H9 (cell line): Measurements from ENCODE around the gene IGF2BP3. TPM values are rescaled to one million over a fixed set of nuclear protein-coding genes. Genes with fewer than 3 reads are reported as not detected.

Experiments
- DNase-seq: peaks from one replicate; pipeline ENCODE4 v3.0.0-alpha.2; 2017
- H2AFZ ChIP-seq: one replicate; pipeline ENCODE4 v1.6.1; 2013; ENCODE audit warnings: mild to moderate bottlenecking, low read length, control low read depth, moderate library complexity
- H2AK5ac ChIP-seq: 2 replicates; pipeline ENCODE4 v1.6.1; 2013; ENCODE audit warnings: low read length, control low read depth, mixed read lengths; ENCODE audit not compliant: insufficient read length
- H2BK120ac ChIP-seq: one replicate; pipeline ENCODE4 v1.6.1; 2013; ENCODE audit warnings: low read depth, mild to moderate bottlenecking, low read length, control low read depth, inconsistent platforms; ENCODE audit not compliant: poor library complexity, severe bottlenecking
- H2BK12ac ChIP-seq: 2 replicates; pipeline ENCODE4 v1.6.1; 2013; ENCODE audit warnings: low read length, control low read depth, mixed read lengths, low read depth; ENCODE audit not compliant: insufficient read length
- H2BK15ac ChIP-seq: 2 replicates; pipeline ENCODE4 v1.6.1; 2013; ENCODE audit warnings: low read depth, low read length, control low read depth
- H2BK20ac ChIP-seq: one replicate; pipeline ENCODE4 v1.6.1; 2013; ENCODE audit warnings: low read depth, mild to moderate bottlenecking, low read length, control low read depth, inconsistent platforms; ENCODE audit not compliant: poor library complexity, severe bottlenecking
- H2BK5ac ChIP-seq: 2 replicates; pipeline ENCODE4 v1.6.1; 2013; ENCODE audit warnings: low read length, control low read depth, mixed read lengths; ENCODE audit not compliant: insufficient read length
- H3K14ac ChIP-seq: 2 replicates; pipeline ENCODE4 v1.6.1; 2013; ENCODE audit warnings: low read length, control low read depth; ENCODE audit not compliant: insufficient read depth
- H3K18ac ChIP-seq: 2 replicates; pipeline ENCODE4 v1.6.1; 2013; ENCODE audit warnings: low read depth, mild to moderate bottlenecking, mixed read lengths, low read length, control low read depth; ENCODE audit not compliant: insufficient read length
- H3K23ac ChIP-seq: 2 replicates; pipeline ENCODE4 v1.6.1; 2013; ENCODE audit warnings: low read length, control low read depth, mixed read lengths, low read depth; ENCODE audit not compliant: insufficient read length
- H3K23me2 ChIP-seq: 2 replicates; pipeline ENCODE4 v1.6.1; 2013; ENCODE audit warnings: low read depth, mild to moderate bottlenecking, mixed read lengths, low read length, control low read depth; ENCODE audit not compliant: insufficient read length, poor library complexity, severe bottlenecking
- H3K27ac ChIP-seq: 2 replicates; pipeline ENCODE4 v1.5.1; 2013; ENCODE audit warnings: low read length, control low read depth, mixed read lengths, low read depth; ENCODE audit not compliant: insufficient read length
- H3K27me3 ChIP-seq: 2 replicates; pipeline ENCODE4 v1.6.1; 2013; ENCODE audit warnings: low read length, control low read depth, inconsistent platforms; ENCODE audit not compliant: insufficient read depth
- H3K4ac ChIP-seq: 2 replicates; pipeline ENCODE4 v1.6.1; 2013; ENCODE audit warnings: low read depth, mild to moderate bottlenecking, control low read depth, inconsistent platforms, low read length, moderate library complexity
- H3K4me1 ChIP-seq: 2 replicates; pipeline ENCODE4 v1.6.1; 2013; ENCODE audit warnings: low read length, control low read depth, inconsistent platforms; ENCODE audit not compliant: insufficient read depth
- H3K4me2 ChIP-seq: 2 replicates; pipeline ENCODE4 v1.6.1; 2013; ENCODE audit warnings: low read length, control low read depth, mixed read lengths; ENCODE audit not compliant: insufficient read length, insufficient read depth
- H3K56ac ChIP-seq: 2 replicates; pipeline ENCODE4 v1.6.1; 2013; ENCODE audit warnings: low read depth, mild to moderate bottlenecking, mixed read lengths, low read length, control low read depth; ENCODE audit not compliant: insufficient read length
- H3K79me1 ChIP-seq: 2 replicates; pipeline ENCODE4 v1.6.1; 2013; ENCODE audit warnings: low read depth, mild to moderate bottlenecking, moderate library complexity, low read length, control low read depth, inconsistent platforms; ENCODE audit not compliant: insufficient read depth, poor library complexity, severe bottlenecking
- H3K79me2 ChIP-seq: 2 replicates; pipeline ENCODE4 v1.6.1; 2013; ENCODE audit warnings: low read length, control low read depth, inconsistent platforms; ENCODE audit not compliant: insufficient read depth
- H3K9ac ChIP-seq: 2 replicates; pipeline ENCODE4 v1.6.1; 2013; ENCODE audit warnings: low read length, control low read depth, mixed read lengths; ENCODE audit not compliant: insufficient read length; ENCODE audit errors: extremely low read depth
- H3K9me3 ChIP-seq: one replicate; pipeline ENCODE4 v1.6.1; 2013; ENCODE audit warnings: low read depth, low read length, inconsistent platforms; ENCODE audit not compliant: control insufficient read depth
- H3T11ph ChIP-seq: one replicate; pipeline ENCODE4 v1.6.1; 2013; ENCODE audit warnings: mild to moderate bottlenecking, low read length, control low read depth, inconsistent platforms
- H4K20me1 ChIP-seq: one replicate; pipeline ENCODE4 v1.6.1; 2013; ENCODE audit not compliant: control insufficient read depth, insufficient read length, insufficient read depth
- H4K5ac ChIP-seq: 2 replicates; pipeline ENCODE4 v1.6.1; 2013; ENCODE audit warnings: low read depth, mild to moderate bottlenecking, mixed read lengths, low read length, control low read depth; ENCODE audit not compliant: insufficient read length
- H4K8ac ChIP-seq: replicated peaks from 2 replicates; pipeline ENCODE4 v1.6.1; 2013; ENCODE audit warnings: low read length, control low read depth, mixed read lengths, low read depth; ENCODE audit not compliant: insufficient read length
- H4K91ac ChIP-seq: 2 replicates; pipeline ENCODE4 v1.6.1; 2013; ENCODE audit warnings: low read depth, mild to moderate bottlenecking, moderate library complexity, mixed read lengths, low read length, control low read depth; ENCODE audit not compliant: insufficient read length
- H3K27ac Mint-ChIP-seq, 3 experiments: 2 replicates in 2 of 3; 3 replicates in 1 of 3; pipeline ENCODE4 v1.8.0; 2020 to 2021; ENCODE audit warnings: mixed read lengths in 3 of 3, mild to moderate bottlenecking in 1 of 3, moderate library complexity in 1 of 3
- H3K27me3 Mint-ChIP-seq: 2 replicates; pipeline ENCODE4 v1.8.0; 2021; ENCODE audit warnings: low read depth, mild to moderate bottlenecking, moderate library complexity, mixed read lengths
- H3K36me3 Mint-ChIP-seq, 3 experiments: 2 replicates in 2 of 3; 3 replicates in 1 of 3; pipeline ENCODE4 v1.8.0; 2020 to 2021; ENCODE audit warnings: low read depth in 3 of 3, mixed read lengths in 3 of 3; ENCODE audit not compliant: insufficient read depth in 1 of 3
- H3K4me1 Mint-ChIP-seq, 2 experiments: 2 replicates each; pipeline ENCODE4 v1.8.0; 2020; ENCODE audit warnings: mixed read lengths in 2 of 2
- H3K4me3 Mint-ChIP-seq, 2 experiments: 2 replicates in 1 of 2; 3 replicates in 1 of 2; pipeline ENCODE4 v1.8.0; 2020 to 2021; ENCODE audit warnings: mild to moderate bottlenecking in 2 of 2, mixed read lengths in 2 of 2, moderate library complexity in 1 of 2
- H3K9me3 Mint-ChIP-seq, 2 experiments: 2 replicates in 1 of 2; 3 replicates in 1 of 2; pipeline ENCODE4 v1.8.0; 2020; ENCODE audit warnings: mild to moderate bottlenecking in 2 of 2, mixed read lengths in 2 of 2, moderate library complexity in 1 of 2
- WGBS: extraction: QIAGEN DNeasy Blood & Tissue Kit; methylation state at CpG from one replicate; pipeline ENCODE4 v1.1.7; 2013; ENCODE audit warnings: missing lambda C conversion rate, low lambda C conversion rate, mixed read lengths; ENCODE audit not compliant: insufficient read length; ENCODE audit errors: extremely low coverage; 5-methylcytosine and 5-hydroxymethylcytosine counted together
- total RNA-seq: library from RNA; stranded (reverse); gene quantifications from 2 replicates; pipeline ENCODE4 v1.2.1, GENCODE V29; 2021
- TF ChIP-seq, protein P1 (sequence below): fragments of 200-600 bp; sonication (generic); conservative IDR thresholded peaks from 3 replicates; pipeline ENCODE4 v1.8.0; 2021; ENCODE audit warnings: antibody characterized with exemption, mild to moderate bottlenecking

IGF2BP3 gene
- total RNA-seq, 1 experiment from 2014 or later: 197 TPM

DNA sequence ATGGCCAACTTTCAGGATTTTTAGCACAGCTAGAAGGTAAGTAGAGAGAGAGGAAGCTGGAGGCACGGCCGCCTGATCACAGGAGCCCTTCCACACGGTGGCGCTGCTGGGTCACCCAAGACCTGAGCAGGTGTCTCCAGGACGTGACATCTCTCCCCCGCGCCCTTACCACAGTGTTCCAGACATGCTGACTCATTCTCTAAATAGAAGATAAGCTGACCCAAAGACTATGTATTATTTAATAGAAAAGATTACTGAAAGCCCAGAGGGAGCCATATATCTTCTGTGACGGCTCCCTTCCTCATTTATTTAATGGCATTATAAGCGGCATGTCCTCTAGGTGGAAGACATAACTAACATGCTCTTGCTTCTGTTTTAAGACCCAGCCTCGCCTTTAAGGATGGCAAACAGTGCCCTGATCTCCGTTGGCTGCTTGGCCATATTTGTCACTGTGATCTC, 197.1 kb downstream of the IGF2BP3 start:
- peak; percentile 94 for DNase-seq
- Histone ChIP-seq H3T11ph (no peak overlapping the region), H3K79me1 (no peaks in the 10 kb centered on the region), H2BK5ac (no peak overlapping the region), H2AK5ac (no peak overlapping the region), H3K9me3 (no peaks in the 10 kb centered on the region), H3K56ac (no peak overlapping the region), H3K23ac (no peak overlapping the region), H3K4me1 (no peaks in the 10 kb centered on the region), H3K27me3 (no peaks in the 10 kb centered on the region), H2BK20ac (no peak overlapping the region), H3K79me2 (no peaks in the 10 kb centered on the region), H2BK120ac (no peak overlapping the region), H3K23me2 (no peaks in the 10 kb centered on the region), H3K4ac (no peak overlapping the region), H3K9ac (no peak overlapping the region), H2AFZ (no peak overlapping the region), H3K27ac (no peak overlapping the region), H4K20me1 (no peaks in the 10 kb centered on the region), H4K5ac (no peak overlapping the region), H4K8ac (no peak overlapping the region), H2BK15ac (no peak overlapping the region), H3K18ac (no peak overlapping the region), H4K91ac (no peak overlapping the region), H3K4me2 (peak overlapping the region; percentile 18), H3K14ac (no peak overlapping the region), H2BK12ac (no peak overlapping the region)
- Mint-ChIP-seq H3K9me3 (no peaks in the 10 kb centered on the region), H3K4me1 (peaks cover 8 to 11% of the 10 kb centered on the region in 2 experiments), H3K36me3 (no peaks in the 10 kb centered on the region), H3K27ac (peak overlapping the region in 2 of 3 experiments; percentile 29 to 69; a peak in 3 of 7 replicates), H3K4me3 (peak overlapping the region; percentile 38 to 63), H3K27me3 (peaks cover 4% of the 10 kb centered on the region)
- no CpG with 5 or more reads among the region's 11 CpGs for WGBS
- TF ChIP-seq, protein P1, sequence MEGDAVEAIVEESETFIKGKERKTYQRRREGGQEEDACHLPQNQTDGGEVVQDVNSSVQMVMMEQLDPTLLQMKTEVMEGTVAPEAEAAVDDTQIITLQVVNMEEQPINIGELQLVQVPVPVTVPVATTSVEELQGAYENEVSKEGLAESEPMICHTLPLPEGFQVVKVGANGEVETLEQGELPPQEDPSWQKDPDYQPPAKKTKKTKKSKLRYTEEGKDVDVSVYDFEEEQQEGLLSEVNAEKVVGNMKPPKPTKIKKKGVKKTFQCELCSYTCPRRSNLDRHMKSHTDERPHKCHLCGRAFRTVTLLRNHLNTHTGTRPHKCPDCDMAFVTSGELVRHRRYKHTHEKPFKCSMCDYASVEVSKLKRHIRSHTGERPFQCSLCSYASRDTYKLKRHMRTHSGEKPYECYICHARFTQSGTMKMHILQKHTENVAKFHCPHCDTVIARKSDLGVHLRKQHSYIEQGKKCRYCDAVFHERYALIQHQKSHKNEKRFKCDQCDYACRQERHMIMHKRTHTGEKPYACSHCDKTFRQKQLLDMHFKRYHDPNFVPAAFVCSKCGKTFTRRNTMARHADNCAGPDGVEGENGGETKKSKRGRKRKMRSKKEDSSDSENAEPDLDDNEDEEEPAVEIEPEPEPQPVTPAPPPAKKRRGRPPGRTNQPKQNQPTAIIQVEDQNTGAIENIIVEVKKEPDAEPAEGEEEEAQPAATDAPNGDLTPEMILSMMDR: peak; percentile 96
